PC-9 (cell line): ENCODE measurements around the gene CASKIN1.
"Not testable (repeated sequence)": the region's sequence is repeated elsewhere in the genome, so short reads cannot be mapped to it uniquely, and the experiment has no call there.

ENCODE experiments used
- CTCF ChIP-seq: fragments of 200-600 bp; sonication (generic); conservative IDR thresholded peaks from 2 replicates; pipeline ENCODE4 v1.6.1; 2017; ENCODE audit warnings: mixed run types, antibody characterized with exemption, mild to moderate bottlenecking, moderate library complexity
- EZH2 ChIP-seq: fragments of 200-600 bp; sonication (generic); IDR thresholded peaks from 2 replicates; pipeline ENCODE4 v1.8.0; 2017; ENCODE audit warnings: antibody characterized with exemption, low read depth

GRCh38 chr16:2133797-2134196, 62.6 kb downstream of the CASKIN1 start:
- not testable (repeated sequence) for TF ChIP-seq CTCF, EZH2
